Liver (tissue), 9 donors: Measurements from ENCODE around the gene TMEM35B. TPM values are rescaled to one million over a fixed set of nuclear protein-coding genes. Genes with fewer than 3 reads are reported as not detected.

Experiments used
- DNase-seq: peaks from one replicate; pipeline ENCODE4 v3.0.0-alpha.2; 2017; ENCODE audit warnings: low spot score
- H3K27ac ChIP-seq, 2 donors: one replicate each; pipeline ENCODE4 v1.7.0; 2013; ENCODE audit warnings: inconsistent platforms in 2 of 2, low read length in 2 of 2, control low read depth in 1 of 2, low read depth in 1 of 2, mild to moderate bottlenecking in 1 of 2
- H3K27me3 ChIP-seq, 4 donors: one replicate each; pipeline versions ENCODE4 v1.6.1 to v1.7.0; 2013; ENCODE audit warnings: low read length in 3 of 4, inconsistent platforms in 1 of 4, mild to moderate bottlenecking in 1 of 4, moderate library complexity in 1 of 4; ENCODE audit not compliant: control insufficient read depth in 4 of 4, insufficient read depth in 4 of 4
- H3K36me3 ChIP-seq, 4 donors: one replicate each; pipeline versions ENCODE4 v1.6.1 to v1.7.0; 2013; ENCODE audit warnings: low read length in 3 of 4, mild to moderate bottlenecking in 3 of 4, low read depth in 1 of 4, moderate library complexity in 1 of 4; ENCODE audit not compliant: control insufficient read depth in 4 of 4, insufficient read depth in 3 of 4
- H3K4me1 ChIP-seq, 4 donors: one replicate each; pipeline versions ENCODE4 v1.6.1 to v1.7.0; 2013; ENCODE audit warnings: low read length in 3 of 4, mild to moderate bottlenecking in 3 of 4, moderate library complexity in 1 of 4; ENCODE audit not compliant: control insufficient read depth in 4 of 4, insufficient read depth in 4 of 4
- H3K4me3 ChIP-seq, 3 donors: one replicate each; pipeline versions ENCODE4 v1.6.1 to v1.7.0; 2013; ENCODE audit warnings: low read length in 3 of 3, control low read depth in 1 of 3, low read depth in 1 of 3, mild to moderate bottlenecking in 1 of 3
- H3K9ac ChIP-seq, 2 donors: one replicate each; pipeline ENCODE4 v1.7.0; 2013; ENCODE audit warnings: low read length in 2 of 2, mild to moderate bottlenecking in 2 of 2, moderate library complexity in 2 of 2, control low read depth in 1 of 2, low read depth in 1 of 2
- H3K9me3 ChIP-seq, 4 donors: one replicate each; pipeline versions ENCODE4 v1.6.1 to v1.7.0; 2013; ENCODE audit warnings: low read length in 3 of 4; ENCODE audit not compliant: control insufficient read depth in 4 of 4
- FOXA1 ChIP-seq: IDR thresholded peaks from 2 replicates; pipeline ENCODE4 v1.6.1; 2016; ENCODE audit warnings: antibody characterized with exemption
- FOXA2 ChIP-seq: IDR thresholded peaks from 2 replicates; pipeline ENCODE4 v1.6.1; 2016; ENCODE audit warnings: antibody characterized with exemption
- GABPA ChIP-seq, 2 donors: IDR thresholded peaks in 1 of 2; conservative IDR thresholded peaks in 1 of 2; 2 replicates each; pipeline ENCODE4 v1.6.1; 2016; ENCODE audit warnings: antibody characterized with exemption in 2 of 2, mild to moderate bottlenecking in 1 of 2, moderate library complexity in 1 of 2
- HNF4A ChIP-seq, 2 donors: conservative IDR thresholded peaks; 2 replicates each; pipeline ENCODE4 v1.6.1; 2016; ENCODE audit warnings: antibody characterized with exemption in 2 of 2, mild to moderate bottlenecking in 2 of 2
- HNF4G ChIP-seq: IDR thresholded peaks from 2 replicates; pipeline ENCODE4 v1.6.1; 2016; ENCODE audit warnings: antibody characterized with exemption
- NR2F2 ChIP-seq: IDR thresholded peaks from 2 replicates; pipeline ENCODE4 v1.6.1; 2016; ENCODE audit warnings: antibody characterized with exemption
- RAD21 ChIP-seq, 2 donors: IDR thresholded peaks; 2 replicates each; pipeline ENCODE4 v1.6.1; 2016; ENCODE audit warnings: antibody characterized with exemption in 2 of 2, mild to moderate bottlenecking in 2 of 2
- RXRA ChIP-seq, 2 donors: IDR thresholded peaks; 2 replicates each; pipeline ENCODE4 v1.6.1; 2017 to 2018; ENCODE audit warnings: antibody characterized with exemption in 2 of 2, mild to moderate bottlenecking in 1 of 2
- SP1 ChIP-seq: IDR thresholded peaks from 2 replicates; pipeline ENCODE4 v1.6.1; 2018; ENCODE audit warnings: antibody characterized with exemption, mild to moderate bottlenecking
- TAF1 ChIP-seq: conservative IDR thresholded peaks from 2 replicates; pipeline ENCODE4 v1.6.1; 2016; ENCODE audit warnings: antibody characterized with exemption, mild to moderate bottlenecking
- YY1 ChIP-seq: IDR thresholded peaks from 2 replicates; pipeline ENCODE4 v1.6.1; 2016; ENCODE audit warnings: antibody characterized with exemption, mild to moderate bottlenecking
- WGBS: extraction: QIAGEN DNeasy Blood & Tissue Kit; methylation state at CpG from one replicate; pipeline ENCODE4 v1.1.7; 2013; 5-methylcytosine and 5-hydroxymethylcytosine counted together
- polyA plus RNA-seq, 2 donors: library from polyadenylated mRNA; stranded (reverse) in 1 of 2; unstranded in 1 of 2; fragments of 200-250 nt in 1 of 2; fragments of >200 nt in 1 of 2; fragmentation: Nextera tagmentation in 1 of 2; extraction: Ambion mirVana in 1 of 2; gene quantifications; one replicate each; pipeline versions ENCODE4 v1.2.1 to v1.2.3, GENCODE V29; 2013 to 2015
- total RNA-seq, 2 donors: library from RNA; depleted of rRNA; stranded (reverse); fragments of >200 nt; gene quantifications; one replicate each; pipeline ENCODE4 v1.2.3, GENCODE V29; 2014
- TF ChIP-seq, protein P1 (sequence below): IDR thresholded peaks from 2 replicates; pipeline ENCODE4 v1.6.1; 2016; ENCODE audit warnings: antibody characterized with exemption
- TF ChIP-seq, protein P2 (sequence below): IDR thresholded peaks from 2 replicates; pipeline ENCODE4 v1.6.1; 2016; ENCODE audit warnings: antibody characterized with exemption
- TF ChIP-seq, protein P3 (sequence below): fragments of 150-350 bp; IDR thresholded peaks from 2 replicates; pipeline ENCODE4 v1.5.1; 2017; ENCODE audit warnings: improper control_type of control experiment, low read depth, low read length; ENCODE audit not compliant: missing input control
- TF ChIP-seq, protein P4 (sequence below): IDR thresholded peaks from 2 replicates; pipeline ENCODE4 v1.6.1; 2016; ENCODE audit warnings: antibody characterized with exemption, mild to moderate bottlenecking
- donor health status: healthy.
- donor health status: healthy.
- donor health status: healthy.
- donor health status: healthy.
- donor health status: healthy.

Gene TMEM35B
- total and polyA plus RNA-seq, 4 donors, result 13.4 to 31.7 (median 20.3) TPM

DNA sequence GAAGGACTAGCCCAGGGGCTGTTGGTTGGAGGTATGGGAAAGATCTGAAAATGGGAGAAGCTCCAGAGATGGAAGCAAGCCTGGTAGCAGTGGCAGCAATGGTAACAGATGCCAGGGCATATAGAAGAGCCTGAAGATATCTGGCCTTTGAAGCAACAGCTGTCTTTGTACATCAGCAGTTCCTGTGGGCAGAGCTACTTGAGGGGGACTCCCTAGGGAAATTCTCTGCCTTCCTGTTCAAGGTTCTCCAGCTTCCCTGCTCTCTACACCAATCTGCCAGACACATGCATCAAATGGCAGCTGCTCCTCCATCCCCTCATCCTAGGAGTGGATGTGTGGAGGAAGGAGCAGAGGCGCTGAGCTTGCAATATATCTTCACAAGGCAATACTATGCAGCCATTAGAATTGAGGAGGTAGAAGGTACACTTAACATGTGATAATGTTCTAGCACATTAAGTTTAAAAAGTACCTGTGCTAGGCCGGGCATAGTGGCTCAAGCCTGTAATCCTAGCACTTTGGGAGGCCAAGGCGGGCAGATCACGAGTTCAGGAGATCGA lies 2.2 kb downstream of the TMEM35B start:
- WGBS, result 98% methylated on average over 5 of the region's 5 CpGs
- peaks cover 0 to 6% (median 3%) of the 10 kb centered on the region in 4 donors for H3K36me3 ChIP-seq
- DNase-seq, result no peak
- TF ChIP-seq SP1 (no peak), RAD21 (IDR thresholded peaks at IDR 0.05) (no peak), YY1 (no peak), GABPA (IDR thresholded peaks at IDR 0.05 in 1 of 2, conservative IDR thresholded peaks at IDR 0.05 in 1 of 2) (no peak)
- no peak overlapping the region for H3K27ac ChIP-seq
- no peaks in the 10 kb centered on the region for H3K9me3 ChIP-seq
- no peak overlapping the region for H3K4me3 ChIP-seq
- no peak overlapping the region for H3K9ac ChIP-seq
- H3K27me3 ChIP-seq, result no peaks in the 10 kb centered on the region
- H3K4me1 ChIP-seq, result peaks cover 6 to 11% (median 7%) of the 10 kb centered on the region in 4 donors

DNA sequence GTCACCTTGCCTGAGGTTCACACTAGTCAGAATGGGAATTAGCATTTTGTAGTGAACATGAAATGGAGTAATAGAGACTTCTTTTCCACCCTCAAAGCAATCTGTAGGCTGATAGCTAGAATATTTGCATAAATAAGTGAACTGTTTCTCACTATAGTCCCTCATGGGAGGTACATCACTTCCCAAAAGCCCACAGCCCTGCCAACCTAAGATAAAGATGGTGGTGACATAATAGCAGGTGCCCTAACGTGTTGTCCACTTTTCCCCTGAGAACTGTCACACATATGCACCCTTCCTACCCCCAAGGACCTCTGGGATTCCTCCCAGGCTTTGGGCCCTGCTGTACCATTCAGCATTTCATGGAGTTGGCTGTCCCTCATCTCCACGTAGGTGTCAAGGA lies 4.4 kb downstream of the TMEM35B start:
- Histone ChIP-seq H3K4me1 (peaks cover 3 to 11% (median 6%) of the 10 kb centered on the region in 4 donors), H3K36me3 (peaks cover 0 to 7% (median 3%) of the 10 kb centered on the region in 4 donors), H3K27ac (no peak overlapping the region), H3K9me3 (no peaks in the 10 kb centered on the region), H3K9ac (no peak overlapping the region), H3K4me3 (no peak overlapping the region), H3K27me3 (no peaks in the 10 kb centered on the region)
- no peak for TF ChIP-seq FOXA1
- TF ChIP-seq HNF4A (conservative IDR thresholded peaks at IDR 0.05), result no peak
- TF ChIP-seq NR2F2, result no peak
- TF ChIP-seq GABPA (IDR thresholded peaks at IDR 0.05 in 1 of 2, conservative IDR thresholded peaks at IDR 0.05 in 1 of 2), result no peak
- TF ChIP-seq, protein P1, sequence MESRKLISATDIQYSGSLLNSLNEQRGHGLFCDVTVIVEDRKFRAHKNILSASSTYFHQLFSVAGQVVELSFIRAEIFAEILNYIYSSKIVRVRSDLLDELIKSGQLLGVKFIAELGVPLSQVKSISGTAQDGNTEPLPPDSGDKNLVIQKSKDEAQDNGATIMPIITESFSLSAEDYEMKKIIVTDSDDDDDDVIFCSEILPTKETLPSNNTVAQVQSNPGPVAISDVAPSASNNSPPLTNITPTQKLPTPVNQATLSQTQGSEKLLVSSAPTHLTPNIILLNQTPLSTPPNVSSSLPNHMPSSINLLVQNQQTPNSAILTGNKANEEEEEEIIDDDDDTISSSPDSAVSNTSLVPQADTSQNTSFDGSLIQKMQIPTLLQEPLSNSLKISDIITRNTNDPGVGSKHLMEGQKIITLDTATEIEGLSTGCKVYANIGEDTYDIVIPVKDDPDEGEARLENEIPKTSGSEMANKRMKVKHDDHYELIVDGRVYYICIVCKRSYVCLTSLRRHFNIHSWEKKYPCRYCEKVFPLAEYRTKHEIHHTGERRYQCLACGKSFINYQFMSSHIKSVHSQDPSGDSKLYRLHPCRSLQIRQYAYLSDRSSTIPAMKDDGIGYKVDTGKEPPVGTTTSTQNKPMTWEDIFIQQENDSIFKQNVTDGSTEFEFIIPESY, result no peak
- TF ChIP-seq RXRA (IDR thresholded peaks at IDR 0.05), result no peak
- TF ChIP-seq TAF1, result no peak
- TF ChIP-seq, protein P2, sequence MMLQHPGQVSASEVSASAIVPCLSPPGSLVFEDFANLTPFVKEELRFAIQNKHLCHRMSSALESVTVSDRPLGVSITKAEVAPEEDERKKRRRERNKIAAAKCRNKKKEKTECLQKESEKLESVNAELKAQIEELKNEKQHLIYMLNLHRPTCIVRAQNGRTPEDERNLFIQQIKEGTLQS, result no peak
- TF ChIP-seq YY1, result no peak
- TF ChIP-seq FOXA2, result no peak
- TF ChIP-seq, protein P3, sequence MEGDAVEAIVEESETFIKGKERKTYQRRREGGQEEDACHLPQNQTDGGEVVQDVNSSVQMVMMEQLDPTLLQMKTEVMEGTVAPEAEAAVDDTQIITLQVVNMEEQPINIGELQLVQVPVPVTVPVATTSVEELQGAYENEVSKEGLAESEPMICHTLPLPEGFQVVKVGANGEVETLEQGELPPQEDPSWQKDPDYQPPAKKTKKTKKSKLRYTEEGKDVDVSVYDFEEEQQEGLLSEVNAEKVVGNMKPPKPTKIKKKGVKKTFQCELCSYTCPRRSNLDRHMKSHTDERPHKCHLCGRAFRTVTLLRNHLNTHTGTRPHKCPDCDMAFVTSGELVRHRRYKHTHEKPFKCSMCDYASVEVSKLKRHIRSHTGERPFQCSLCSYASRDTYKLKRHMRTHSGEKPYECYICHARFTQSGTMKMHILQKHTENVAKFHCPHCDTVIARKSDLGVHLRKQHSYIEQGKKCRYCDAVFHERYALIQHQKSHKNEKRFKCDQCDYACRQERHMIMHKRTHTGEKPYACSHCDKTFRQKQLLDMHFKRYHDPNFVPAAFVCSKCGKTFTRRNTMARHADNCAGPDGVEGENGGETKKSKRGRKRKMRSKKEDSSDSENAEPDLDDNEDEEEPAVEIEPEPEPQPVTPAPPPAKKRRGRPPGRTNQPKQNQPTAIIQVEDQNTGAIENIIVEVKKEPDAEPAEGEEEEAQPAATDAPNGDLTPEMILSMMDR, result no peak
- TF ChIP-seq, protein P4, sequence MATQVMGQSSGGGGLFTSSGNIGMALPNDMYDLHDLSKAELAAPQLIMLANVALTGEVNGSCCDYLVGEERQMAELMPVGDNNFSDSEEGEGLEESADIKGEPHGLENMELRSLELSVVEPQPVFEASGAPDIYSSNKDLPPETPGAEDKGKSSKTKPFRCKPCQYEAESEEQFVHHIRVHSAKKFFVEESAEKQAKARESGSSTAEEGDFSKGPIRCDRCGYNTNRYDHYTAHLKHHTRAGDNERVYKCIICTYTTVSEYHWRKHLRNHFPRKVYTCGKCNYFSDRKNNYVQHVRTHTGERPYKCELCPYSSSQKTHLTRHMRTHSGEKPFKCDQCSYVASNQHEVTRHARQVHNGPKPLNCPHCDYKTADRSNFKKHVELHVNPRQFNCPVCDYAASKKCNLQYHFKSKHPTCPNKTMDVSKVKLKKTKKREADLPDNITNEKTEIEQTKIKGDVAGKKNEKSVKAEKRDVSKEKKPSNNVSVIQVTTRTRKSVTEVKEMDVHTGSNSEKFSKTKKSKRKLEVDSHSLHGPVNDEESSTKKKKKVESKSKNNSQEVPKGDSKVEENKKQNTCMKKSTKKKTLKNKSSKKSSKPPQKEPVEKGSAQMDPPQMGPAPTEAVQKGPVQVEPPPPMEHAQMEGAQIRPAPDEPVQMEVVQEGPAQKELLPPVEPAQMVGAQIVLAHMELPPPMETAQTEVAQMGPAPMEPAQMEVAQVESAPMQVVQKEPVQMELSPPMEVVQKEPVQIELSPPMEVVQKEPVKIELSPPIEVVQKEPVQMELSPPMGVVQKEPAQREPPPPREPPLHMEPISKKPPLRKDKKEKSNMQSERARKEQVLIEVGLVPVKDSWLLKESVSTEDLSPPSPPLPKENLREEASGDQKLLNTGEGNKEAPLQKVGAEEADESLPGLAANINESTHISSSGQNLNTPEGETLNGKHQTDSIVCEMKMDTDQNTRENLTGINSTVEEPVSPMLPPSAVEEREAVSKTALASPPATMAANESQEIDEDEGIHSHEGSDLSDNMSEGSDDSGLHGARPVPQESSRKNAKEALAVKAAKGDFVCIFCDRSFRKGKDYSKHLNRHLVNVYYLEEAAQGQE, result no peak
- TF ChIP-seq HNF4G, result no peak
- 95% methylated on average over 2 of the region's 2 CpGs for WGBS
- no peak for DNase-seq
